ENCODE data around the gene GPX5.
"Not testable (repeated sequence)": the region's sequence is repeated elsewhere in the genome, so short reads cannot be mapped to it uniquely, and the experiment has no call there.

Gene GPX5

DNA sequence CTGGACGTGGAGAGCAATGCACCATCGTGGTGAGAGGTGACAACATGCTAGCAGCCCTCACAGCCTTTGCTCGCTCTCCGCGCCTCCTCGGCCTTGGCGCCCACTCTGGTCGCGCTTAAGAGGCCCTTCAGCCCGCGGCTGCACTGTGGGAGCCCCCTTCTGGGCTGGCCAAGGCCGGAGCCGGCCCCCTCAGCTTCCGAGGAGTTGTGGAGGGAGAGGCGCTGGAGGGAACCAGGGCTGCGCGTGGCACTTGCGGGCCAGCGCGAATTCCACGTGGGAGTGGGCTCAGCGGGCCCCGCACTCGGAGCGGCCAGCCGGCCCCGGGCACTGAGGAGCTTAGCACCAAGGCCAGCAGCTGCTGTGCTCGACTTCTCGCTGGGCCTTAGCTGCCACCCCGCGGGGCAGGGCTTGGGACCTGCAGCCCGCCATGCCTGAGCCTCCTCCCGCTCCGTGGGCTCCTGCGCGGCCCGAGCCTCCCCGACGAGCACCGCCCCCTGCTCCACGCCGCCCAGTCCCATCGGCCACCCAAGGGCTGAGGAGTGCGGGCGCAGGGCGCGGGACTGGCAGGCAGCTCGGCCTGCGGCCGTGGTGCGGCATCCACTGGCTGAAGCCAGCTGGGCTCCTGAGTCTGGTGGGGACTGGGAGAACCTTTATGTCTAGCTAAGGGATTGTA is 13.9 kb upstream of the GPX5 start:
- no peak for DNase-seq (ENCODE audit: low read depth in 2 of 3, low spot score in 1 of 3)

DNA sequence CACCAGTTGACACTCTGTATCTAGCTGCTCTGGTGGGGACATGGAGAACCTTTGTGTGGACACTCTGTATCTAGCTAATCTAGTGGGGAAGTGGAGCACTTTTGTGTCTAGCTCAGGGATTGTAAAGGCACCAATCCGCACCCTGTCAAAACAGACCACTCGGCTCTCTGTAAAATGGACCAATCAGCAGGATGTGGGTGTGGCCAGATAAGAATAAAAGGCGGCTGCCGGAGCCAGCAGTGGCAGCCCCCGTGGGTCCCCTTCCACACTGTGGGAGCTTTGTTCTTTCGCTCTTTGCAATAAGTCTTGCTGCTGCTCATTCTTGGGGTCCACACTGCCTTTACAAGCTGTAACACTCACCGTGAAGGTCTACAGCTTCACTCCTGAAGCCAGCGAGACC is 13.3 kb upstream of the GPX5 start:
- DNase-seq (ENCODE audit: low read depth in 2 of 3, low spot score in 1 of 3) = not testable (repeated sequence)

DNA sequence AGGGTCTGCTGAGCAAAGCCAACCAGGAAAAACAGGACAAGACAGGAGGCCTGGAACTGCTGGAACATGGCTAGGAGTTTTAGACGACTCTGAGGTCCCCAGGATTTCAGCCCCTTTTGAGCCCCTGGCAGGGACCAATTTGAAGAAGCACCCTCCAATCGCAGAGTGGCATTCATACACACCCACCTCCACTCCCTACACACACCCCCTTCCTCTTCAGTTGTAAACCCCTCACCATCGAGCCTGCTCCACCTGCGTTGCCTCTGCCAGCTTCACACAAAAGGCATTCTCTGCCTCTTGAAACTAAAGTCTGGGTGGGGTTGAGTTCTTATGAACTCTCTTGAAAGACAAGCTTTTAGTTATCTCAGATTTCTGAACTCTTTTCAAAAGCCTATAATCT is 10.0 kb upstream of the GPX5 start, which contains the start of gene GPX6:
Gene GPX6 (minus strand): TSS at position 118 of the 400 bp plus-strand sequence. CDS start 50 bp downstream, at position 68.
- DNase-seq (ENCODE audit: low read depth in 2 of 3, low spot score in 1 of 3) = no peak

DNA sequence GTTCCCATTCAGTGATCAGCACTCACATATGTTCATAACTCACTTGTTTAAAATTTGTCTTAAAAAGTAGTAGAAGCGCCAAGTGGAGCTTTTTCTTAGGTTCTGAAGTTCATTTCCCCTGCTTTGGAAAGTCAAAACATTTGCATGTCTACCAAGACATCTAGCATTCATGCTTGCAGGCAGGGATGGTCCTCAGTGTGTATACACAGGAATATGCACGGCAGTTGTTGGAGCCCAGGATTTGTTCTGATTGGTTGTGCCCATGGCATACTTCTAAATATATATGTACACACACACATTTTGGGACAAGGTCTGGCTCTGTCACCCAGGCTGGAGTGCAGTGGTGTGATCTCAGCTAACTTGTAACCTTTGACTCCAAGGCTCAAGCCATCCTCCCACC is 7.7 kb upstream of the GPX5 start:
- DNase-seq (ENCODE audit: low read depth in 2 of 3, low spot score in 1 of 3) = no peak

DNA sequence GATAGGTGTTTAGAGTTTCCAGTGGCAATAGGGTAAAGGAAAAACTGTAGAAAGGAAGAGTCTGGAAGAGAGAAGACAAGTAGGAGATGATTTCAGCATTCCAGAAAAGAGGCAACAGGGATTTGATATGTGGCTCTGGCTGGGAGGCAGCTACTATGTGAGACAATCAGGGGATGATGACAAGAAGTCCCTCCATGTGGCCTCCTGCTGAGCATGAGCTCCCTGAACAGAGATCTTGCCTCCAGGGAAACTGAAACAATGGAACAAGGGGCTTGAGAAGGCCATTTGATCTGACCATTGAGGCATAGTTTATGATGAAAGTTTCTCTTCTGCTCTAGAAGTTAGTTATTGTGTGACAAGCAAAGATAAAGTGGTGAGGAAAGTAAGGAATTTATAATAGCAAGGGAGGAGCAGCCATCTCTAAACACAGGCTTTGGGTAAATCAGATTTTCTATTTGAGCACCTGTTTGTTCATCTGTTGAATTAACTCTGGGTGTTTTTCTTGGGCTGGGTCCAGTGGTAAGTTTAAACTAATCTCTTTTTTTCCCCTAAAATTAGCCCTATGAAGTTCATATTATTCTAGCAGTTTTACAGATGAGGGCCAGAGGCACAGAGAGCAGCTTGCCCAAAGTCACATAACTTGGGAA is 3.0 kb upstream of the GPX5 start:
- no peak for DNase-seq (ENCODE audit: low read depth in 2 of 3, low spot score in 1 of 3)

DNA sequence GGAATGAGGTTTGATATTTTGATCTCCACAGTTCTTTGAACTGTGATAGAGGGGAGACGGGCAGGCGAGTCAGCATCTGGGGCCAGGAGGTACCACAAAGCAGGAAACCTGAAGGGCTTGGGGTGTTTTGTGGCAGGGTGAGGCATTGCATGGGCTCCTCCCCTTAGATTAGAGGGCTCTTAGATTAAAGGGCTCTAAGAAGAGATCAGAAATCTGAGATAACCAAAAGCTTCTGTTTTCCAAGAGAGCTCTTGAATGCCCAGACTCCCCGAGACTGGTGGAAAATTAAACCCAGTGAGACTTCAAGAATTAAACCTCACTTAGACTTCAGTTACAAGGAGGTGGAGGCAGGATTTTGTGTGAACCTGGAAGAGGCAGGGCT is 2.4 kb upstream of the GPX5 start:
- DNase-seq (ENCODE audit: low read depth in 2 of 3, low spot score in 1 of 3) = no peak

DNA sequence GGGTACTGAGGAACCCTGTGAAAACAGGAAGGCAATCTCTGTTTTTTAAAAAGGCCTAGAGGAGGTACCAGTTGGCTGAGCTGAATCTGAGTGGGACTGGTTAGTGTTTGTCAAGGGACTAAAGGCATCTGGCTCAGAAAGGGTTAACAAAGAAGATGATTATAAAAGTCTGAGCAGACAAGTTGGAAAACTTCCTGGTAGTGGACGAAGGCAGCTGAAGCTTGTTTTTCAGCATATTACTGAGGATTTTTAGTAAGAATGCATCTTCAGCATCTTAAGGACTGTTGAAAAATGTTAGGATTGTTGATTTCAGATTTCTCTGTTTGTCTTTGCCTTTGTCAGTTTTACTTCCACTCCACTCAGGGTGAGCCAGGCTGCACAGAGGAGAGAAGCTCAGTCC is 5.1 kb downstream of the GPX5 start:
- DNase-seq (ENCODE audit: low read depth in 2 of 3, low spot score in 1 of 3) = no peak

DNA sequence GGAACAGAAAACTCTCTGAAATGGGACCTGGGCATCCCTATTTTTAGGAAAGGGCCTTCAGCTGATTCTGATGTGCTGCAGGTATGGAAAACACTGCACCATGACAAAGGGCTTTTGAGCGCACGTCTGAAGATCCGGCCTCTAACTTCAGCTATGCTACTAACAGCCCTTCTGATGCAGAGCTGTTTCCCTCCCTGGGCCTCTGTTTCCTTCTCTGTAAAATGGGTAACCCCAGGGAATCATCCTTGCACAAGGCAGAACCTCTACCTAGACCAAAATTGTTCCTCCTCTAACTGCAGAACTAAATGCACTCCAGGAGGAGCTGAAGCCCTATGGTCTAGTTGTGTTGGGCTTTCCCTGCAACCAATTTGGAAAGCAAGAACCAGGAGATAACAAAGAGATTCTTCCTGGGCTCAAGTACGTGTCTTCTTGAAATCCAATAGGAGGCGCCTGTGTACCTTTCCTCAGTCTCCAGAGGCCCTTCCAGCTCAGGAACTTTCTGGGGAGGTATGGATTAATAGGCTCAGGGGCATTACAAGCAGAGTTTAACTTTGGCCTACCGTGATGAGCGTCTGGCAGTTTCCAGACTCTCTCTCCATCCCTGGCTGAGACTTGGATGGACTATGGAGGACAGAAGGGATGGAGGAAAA is 5.9 kb downstream of the GPX5 start:
- DNase-seq (ENCODE audit: low read depth in 2 of 3, low spot score in 1 of 3) = no peak

DNA sequence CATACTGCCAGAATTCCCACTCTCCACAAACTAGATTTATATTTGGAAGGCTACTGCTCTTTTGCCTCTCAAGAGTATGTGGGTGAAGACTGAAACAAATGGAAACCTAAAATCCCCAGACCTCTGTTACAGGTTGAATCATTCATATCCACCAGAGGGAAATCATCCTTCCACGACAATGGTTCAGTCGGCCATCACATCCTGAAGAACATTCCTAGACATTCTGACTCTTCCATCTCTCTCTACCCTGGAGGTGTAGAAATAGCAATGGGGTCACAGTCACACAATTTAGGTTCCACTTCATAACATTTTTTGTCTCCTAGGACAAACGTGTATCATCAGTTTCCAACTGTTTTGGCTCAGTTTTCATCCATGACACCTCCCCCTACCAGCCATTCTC is 8.6 kb downstream of the GPX5 start:
- DNase-seq (ENCODE audit: low read depth in 2 of 3, low spot score in 1 of 3) = no peak

DNA sequence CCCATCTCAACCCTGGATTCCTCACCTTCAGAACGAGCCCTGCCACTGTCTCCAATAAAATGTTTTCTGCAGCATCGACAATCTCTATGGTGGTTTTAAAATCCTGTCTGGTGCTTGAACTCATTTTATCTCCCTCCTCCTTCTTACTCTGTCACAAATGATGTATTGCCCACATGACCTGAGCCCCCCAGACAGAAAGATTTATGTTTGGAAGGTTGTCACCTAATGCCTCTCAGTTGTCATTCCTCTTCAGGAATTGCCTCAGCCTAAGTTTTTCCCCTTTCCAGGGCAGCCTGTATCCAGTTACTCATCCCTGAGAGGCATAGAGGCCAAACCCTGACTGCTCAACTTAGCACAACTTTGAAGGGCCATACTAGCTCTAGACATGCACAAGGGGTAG is 9.2 kb downstream of the GPX5 start:
- DNase-seq (ENCODE audit: low read depth in 2 of 3, low spot score in 1 of 3) = no peak

DNA sequence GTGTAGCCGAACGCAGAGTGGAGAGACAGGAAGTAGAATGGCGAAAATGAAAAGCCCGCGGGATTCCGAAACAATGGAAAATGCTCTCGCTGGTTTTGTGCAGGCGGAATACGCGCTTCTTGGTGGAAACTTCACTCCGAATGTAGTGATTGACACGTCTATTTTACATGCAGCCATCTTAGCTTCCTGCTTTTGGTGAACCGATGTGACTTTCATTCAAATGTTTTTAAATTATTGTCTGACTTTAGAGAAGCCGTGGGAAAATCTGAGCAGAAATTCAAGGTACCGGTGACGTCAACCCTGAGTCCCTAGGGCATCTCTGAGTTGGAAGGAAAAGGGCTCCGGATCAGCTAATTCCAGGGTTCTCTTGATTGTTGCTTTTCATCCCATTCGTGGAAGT is 11.4 kb downstream of the GPX5 start:
- DNase-seq (ENCODE audit: low read depth in 2 of 3, low spot score in 1 of 3) = no peak

DNA sequence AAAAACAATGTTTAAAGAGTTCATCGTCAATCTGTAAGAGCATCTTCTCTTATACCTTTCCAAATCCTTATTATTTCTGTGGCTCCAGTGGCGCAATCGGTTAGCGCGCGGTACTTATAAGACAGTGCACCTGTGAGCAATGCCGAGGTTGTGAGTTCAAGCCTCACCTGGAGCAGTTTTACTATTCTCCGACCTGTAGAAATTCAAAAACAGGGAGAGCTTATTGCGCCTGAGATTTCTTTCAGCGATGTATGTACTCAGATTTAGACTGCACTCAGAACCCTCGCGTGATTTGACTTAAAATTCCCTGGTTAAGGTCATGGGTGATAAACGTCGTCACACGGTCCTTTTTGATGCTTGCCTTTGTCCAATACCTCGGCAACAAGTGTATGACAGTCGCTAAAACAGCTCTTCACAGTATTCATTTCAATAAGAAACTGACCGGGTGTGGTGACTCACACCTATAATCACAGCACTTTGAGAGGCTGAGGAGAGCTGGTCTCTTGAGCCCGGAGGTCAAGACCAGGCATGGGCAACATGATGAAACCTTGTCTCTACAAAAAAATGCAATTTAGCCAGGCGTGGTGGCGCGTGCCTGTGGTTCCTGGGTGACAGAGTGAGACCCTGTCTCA is 11.9 kb downstream of the GPX5 start:
- DNase-seq (ENCODE audit: low read depth in 2 of 3, low spot score in 1 of 3) = peak in 1 of 3 donors; percentile 34

DNA sequence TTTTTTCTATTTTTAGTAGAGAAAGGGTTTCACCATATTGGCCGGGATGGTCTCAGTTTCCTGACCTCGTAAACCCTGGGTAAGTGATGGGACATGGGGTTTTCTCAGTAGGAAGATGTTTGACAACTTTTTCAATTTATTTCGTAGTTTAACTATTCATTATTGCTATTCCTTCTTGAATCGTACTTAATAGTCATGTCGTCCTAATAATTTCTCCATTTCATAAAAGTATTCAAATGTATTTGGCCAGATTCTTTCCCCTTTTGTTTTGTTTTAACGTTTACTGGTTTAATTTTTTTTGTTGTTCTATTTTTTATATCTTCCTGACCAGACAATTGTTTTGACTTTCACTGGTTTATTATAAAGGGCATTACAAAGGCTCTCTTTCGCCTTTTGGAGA is 16.3 kb downstream of the GPX5 start:
- DNase-seq (ENCODE audit: low read depth in 2 of 3, low spot score in 1 of 3) = no peak

DNA sequence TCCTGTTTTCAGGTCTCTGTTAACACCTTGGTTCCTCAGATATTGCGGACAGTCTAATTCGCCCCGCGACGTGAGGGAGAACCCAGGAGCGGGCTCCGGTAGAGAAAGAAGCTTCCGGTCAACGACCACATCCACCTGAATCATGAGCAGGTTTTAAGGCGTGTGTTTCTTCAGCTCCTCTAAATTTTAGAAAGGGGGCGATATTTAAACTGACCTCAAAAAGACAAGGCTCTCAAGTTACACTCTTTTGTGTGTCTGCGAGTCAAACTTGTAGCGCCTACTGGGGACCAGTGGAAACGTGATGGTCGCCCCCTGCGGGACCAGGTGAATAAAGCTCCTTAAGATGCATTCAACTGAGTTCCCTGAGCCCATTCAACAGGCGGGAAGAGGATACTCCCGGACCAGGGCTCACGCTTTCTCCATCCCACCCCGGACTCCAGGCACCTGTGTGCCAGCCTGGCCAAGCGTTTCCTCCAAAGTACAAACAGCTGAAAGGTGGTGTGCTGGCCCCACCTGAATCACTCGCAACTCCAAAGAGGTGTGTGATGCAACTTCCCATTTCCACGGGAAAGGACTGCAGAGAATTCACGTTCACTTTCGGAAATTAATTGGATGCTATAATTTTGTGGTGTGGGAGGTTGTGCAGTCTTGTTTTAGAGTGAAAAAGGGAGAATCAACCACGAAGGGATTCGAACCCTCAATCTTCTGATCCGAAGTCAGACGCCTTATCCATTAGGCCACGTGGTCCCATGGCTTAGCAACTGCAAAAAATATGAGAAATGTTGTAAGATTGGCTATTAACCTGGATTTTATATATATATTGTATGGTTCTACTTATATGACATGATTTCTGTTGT is 17.0 kb downstream of the GPX5 start:
- peak; percentile 33 to 74 (median 37) for DNase-seq (ENCODE audit: low read depth in 2 of 3, low spot score in 1 of 3)

DNA sequence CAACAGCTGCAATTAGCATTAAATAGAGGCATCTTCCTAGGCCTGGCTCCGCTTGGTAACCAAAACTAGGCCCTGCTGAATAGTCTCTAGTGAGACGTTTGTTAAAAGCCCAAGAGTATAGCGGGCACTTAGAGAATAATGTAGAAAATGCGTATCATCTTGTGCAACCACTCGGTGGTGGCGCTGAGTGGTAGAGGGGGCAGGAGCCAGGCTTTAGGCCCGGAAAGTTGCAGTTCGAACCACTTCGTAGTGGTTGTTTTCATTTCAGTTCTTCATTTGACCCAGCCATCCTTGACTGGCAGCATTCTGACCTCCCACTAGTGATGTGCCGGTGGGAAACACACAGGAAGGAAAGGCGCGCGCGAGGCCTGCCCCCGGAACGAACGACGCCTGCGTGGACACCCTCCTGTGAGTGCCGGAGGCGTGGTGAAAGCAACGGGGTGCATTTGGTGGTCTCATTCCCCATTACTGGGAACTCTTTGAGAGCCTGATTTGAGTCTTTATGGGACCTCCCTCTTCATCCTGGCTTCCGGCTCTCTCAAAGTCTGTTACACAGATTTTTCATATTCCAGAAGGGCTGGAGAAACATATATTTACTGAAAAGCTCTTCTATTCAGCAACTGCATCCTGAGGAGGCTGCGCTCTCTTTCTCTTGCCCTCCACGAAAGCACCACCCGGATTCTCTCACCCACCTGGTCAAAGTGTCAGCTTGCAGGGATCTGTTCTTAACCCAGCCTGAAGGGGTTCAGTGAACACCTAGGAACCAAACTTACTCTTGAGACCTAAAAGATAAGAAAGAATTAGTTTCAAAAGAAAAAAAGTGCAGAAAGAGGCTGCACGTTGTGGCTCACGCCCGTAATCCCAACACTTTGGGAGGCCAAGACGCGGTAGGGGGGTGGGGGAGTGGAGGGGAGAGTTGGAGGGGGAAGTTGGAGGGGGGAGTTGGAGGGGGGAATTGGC is 18.2 kb downstream of the GPX5 start:
- no peak for DNase-seq (ENCODE audit: low read depth in 2 of 3, low spot score in 1 of 3)

DNA sequence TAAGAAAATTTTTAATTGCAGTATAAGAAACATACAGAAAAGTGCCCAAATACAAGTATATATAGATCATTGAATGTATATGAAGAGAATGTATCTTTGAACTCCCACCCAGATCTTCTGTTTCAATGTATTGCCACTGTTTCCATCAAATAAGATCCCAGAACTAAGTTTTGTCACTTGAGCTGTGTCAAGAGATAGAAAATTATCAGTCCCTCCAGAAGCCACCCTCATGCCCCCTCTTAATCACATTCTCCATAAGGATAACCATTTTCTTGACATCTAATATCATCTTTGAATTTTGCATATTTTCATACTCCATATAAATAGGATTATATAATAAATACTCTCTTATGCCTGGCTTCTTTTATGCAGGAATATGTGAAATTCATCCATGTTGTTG is 20.3 kb downstream of the GPX5 start:
- no peak for DNase-seq (ENCODE audit: low read depth in 2 of 3, low spot score in 1 of 3)

DNA sequence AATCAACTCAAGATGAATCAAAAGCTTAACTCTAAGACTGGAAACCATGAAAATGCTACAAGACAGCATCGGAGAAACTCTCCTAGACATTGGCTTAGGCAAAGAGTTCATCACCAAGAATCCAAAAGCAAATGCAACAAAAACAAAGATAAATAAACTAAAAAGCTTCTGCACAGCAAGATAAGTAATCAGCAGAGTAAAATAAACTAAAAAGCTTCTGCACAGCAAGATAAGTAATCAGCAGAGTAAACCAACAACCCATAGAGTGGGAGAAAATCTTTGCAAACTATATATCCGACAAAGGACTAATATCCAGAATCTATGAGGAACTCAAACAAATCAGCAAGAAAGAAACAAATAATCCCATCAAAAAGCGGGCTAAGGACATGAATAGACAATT is 21.3 kb downstream of the GPX5 start:
- DNase-seq (ENCODE audit: low read depth in 2 of 3, low spot score in 1 of 3) = not testable (repeated sequence)

DNA sequence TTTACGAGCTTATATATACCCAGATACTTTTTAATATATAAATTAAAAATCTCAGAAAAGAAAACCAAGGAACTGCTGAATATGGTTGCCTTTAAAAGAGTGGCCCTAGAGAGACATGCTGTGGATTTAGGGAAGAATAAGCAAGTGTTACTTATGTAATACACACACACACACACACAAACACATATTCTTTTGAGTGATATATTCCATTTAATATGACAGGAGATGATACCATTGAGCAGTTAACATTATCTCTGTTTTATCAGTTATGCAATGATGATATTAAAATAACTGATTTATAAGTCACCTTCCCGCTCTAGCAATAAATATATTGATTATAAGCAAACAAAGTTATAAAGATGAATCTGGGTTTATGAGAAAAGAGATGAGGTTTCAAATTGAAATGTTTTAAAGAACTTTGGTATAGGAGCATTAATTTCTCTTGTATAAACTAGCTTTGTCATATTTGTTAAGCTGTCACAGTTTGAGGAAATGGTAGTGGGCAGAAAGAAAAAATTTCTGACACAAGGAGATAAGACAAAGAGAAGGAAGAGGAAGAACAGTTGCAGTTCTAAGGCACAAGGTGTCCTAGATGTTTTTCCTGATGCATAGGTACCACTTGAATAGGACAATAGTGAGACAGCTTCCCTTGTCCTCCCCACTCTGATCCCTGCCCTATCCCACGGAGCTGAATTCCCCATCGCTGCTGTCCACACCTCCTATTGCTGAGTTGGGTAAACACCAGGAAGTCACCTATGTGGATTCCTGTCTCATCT is 26.4 kb downstream of the GPX5 start:
- DNase-seq (ENCODE audit: low read depth in 2 of 3, low spot score in 1 of 3) = no peak

DNA sequence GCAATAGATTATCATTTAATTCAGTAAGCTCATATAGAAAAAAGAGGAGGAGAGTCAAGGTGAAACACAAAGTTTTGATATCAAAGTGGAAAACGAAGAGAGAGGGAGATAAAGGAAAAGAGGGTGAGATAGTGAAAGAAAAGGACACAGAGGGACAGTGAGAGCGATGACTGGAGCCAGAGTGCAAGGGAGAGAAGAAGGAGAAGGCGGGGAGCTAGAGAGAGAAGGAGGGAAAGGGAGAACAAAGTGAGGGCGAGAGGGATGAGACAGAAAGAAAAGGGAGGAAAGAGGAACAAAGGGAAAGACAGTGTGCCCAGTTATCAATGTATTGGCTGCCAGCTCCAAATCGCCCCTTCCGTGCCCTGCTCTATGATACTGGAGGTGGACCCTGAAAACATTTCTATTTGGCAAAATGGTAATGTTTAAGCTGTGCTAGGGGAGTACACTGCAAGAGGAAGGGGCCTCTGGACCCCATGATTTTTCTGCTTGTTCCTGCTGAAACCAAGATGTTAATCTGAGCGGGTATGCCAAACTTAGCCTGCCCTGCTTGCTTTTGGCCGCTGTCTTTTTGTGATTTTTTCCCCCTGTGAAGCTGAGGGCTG is 27.8 kb downstream of the GPX5 start:
- no peak for DNase-seq (ENCODE audit: low read depth in 2 of 3, low spot score in 1 of 3)

Measured in stimulated activated CD4-positive, alpha-beta T cell treated with anti-CD3 and anti-CD28 coated beads, Interleukin-12 subunit alpha, Interleukin-12 subunit beta, amount 100 ng/mL, for 48 hours (primary cell).